ENCODE data around the gene HDAC10.

Gene HDAC10

GRCh38 chr22:50225200-50225969, 25.7 kb downstream of the HDAC10 start:
- TF ChIP-seq CTCF (IDR thresholded peaks at IDR 0.05; ENCODE audit: control insufficient read depth, extremely low read depth, insufficient read depth) = no peak
- no peak for DNase-seq (ENCODE audit: low read depth)
- H3K4me3 ChIP-seq (ENCODE audit: low read depth, low read length) = no peak overlapping the region

- no peak for DNase-seq (ENCODE audit: low read depth)
- H3K4me3 ChIP-seq (ENCODE audit: low read depth, low read length) = no peak overlapping the region
- no peak for TF ChIP-seq CTCF (IDR thresholded peaks at IDR 0.05; ENCODE audit: control insufficient read depth, extremely low read depth, insufficient read depth)
These were observed 27.0 kb downstream of the HDAC10 start for GRCh38 chr22:50224071-50224470.

GRCh38 chr22:50222508-50222907, 28.6 kb downstream of the HDAC10 start:
- no peak overlapping the region for H3K4me3 ChIP-seq (ENCODE audit: low read depth, low read length)
- DNase-seq (ENCODE audit: low read depth) = no peak
- TF ChIP-seq CTCF (IDR thresholded peaks at IDR 0.05; ENCODE audit: control insufficient read depth, extremely low read depth, insufficient read depth) = no peak

- DNase-seq (ENCODE audit: low read depth) = no peak
- TF ChIP-seq CTCF (IDR thresholded peaks at IDR 0.05; ENCODE audit: control insufficient read depth, extremely low read depth, insufficient read depth) = no peak
- no peak overlapping the region for H3K4me3 ChIP-seq (ENCODE audit: low read depth, low read length)
These were observed 29.4 kb downstream of the HDAC10 start for GRCh38 chr22:50221410-50222300.

- H3K4me3 ChIP-seq (ENCODE audit: low read depth, low read length) = no peak overlapping the region
- DNase-seq (ENCODE audit: low read depth) = no peak
- no peak for TF ChIP-seq CTCF (IDR thresholded peaks at IDR 0.05; ENCODE audit: control insufficient read depth, extremely low read depth, insufficient read depth)
These were observed 30.3 kb downstream of the HDAC10 start for GRCh38 chr22:50220603-50221409.

- no peak for TF ChIP-seq CTCF (IDR thresholded peaks at IDR 0.05; ENCODE audit: control insufficient read depth, extremely low read depth, insufficient read depth)
- no peak for DNase-seq (ENCODE audit: low read depth)
These were observed 31.1 kb downstream of the HDAC10 start for GRCh38 chr22:50219800-50220602.

More at GRCh38 chr22:50219800-50220602, 31.1 kb downstream of the HDAC10 start:
- no peak overlapping the region for H3K4me3 ChIP-seq (ENCODE audit: low read depth, low read length)

All from LNCaP clone FGC (cell line).